IMR-90 (cell line): ENCODE data around the gene NSD2. TPM values are rescaled to one million over a fixed set of nuclear protein-coding genes. Genes with fewer than 3 reads are reported as not detected.

Source experiments
- ATAC-seq: fragments of 200-7000 bp; cut with Tn5 transposase; 2 replicates; pipeline ENCODE4 v1.9.1; 2020; ENCODE audit warnings: low read depth, mild to moderate bottlenecking, moderate library complexity
- BruUV-seq: library from RNA; stranded (reverse); fragments of 400-500 nt; replicated peaks from 2 replicates; lab custom pipeline; 2021; lab: Mats Ljungman, UMichigan
- CTCF ChIA-PET: fragments of 300-600 bp; formaldehyde crosslinking; extraction: SDS; loops from one replicate; lab custom pipeline; 2021; ENCODE audit warnings: antibody characterized with exemption; lab: Yijun Ruan, JAX
- POLR2A ChIA-PET: fragments of 300-600 bp; sonication (Branson Sonifier 250); formaldehyde crosslinking; loops from one replicate; lab custom pipeline; 2022; ENCODE audit warnings: antibody characterized with exemption; ENCODE audit not compliant: unreplicated experiment; lab: Charles Lee
- DNase-seq: peaks from one replicate; pipeline ENCODE4 v3.0.0; 2013
- H2AFZ ChIP-seq: replicated peaks from 2 replicates; pipeline ENCODE3; 2013; ENCODE audit warnings: low read length, mild to moderate bottlenecking; ENCODE audit not compliant: poor library complexity
- H2AK5ac ChIP-seq: 2 replicates; pipeline ENCODE4 v1.6.1; 2013; ENCODE audit warnings: low read depth, low read length, inconsistent platforms
- H2AK9ac ChIP-seq: replicated peaks from 2 replicates; pipeline ENCODE3; 2013; ENCODE audit warnings: mild to moderate bottlenecking, low read depth, low read length, moderate library complexity; ENCODE audit not compliant: poor library complexity
- H2BK120ac ChIP-seq: 2 replicates; pipeline ENCODE4 v1.6.1; 2013; ENCODE audit warnings: low read depth, low read length, inconsistent platforms
- H2BK15ac ChIP-seq: 3 replicates; pipeline ENCODE4 v1.6.1; 2013; ENCODE audit warnings: low read depth, low read length, inconsistent platforms
- H2BK20ac ChIP-seq: 2 replicates; pipeline ENCODE4 v1.6.1; 2013; ENCODE audit warnings: low read depth, mild to moderate bottlenecking, inconsistent platforms, low read length, moderate library complexity
- H2BK5ac ChIP-seq: 2 replicates; pipeline ENCODE4 v1.6.1; 2013; ENCODE audit warnings: mild to moderate bottlenecking, low read depth, low read length, inconsistent platforms; ENCODE audit not compliant: poor library complexity, severe bottlenecking
- H3K14ac ChIP-seq: replicated peaks from 2 replicates; pipeline ENCODE4 v1.6.1; 2013; ENCODE audit warnings: low read depth, low read length, inconsistent platforms
- H3K18ac ChIP-seq: 2 replicates; pipeline ENCODE4 v1.6.1; 2013; ENCODE audit warnings: low read depth, low read length, control low read depth
- H3K23ac ChIP-seq: 2 replicates; pipeline ENCODE4 v1.6.1; 2013; ENCODE audit warnings: low read depth, low read length, inconsistent platforms
- H3K27ac ChIP-seq: 2 replicates; pipeline ENCODE4 v1.5.1; 2013; ENCODE audit warnings: mild to moderate bottlenecking, control low read depth, low read length; ENCODE audit not compliant: insufficient read depth
- H3K27me3 ChIP-seq: 2 replicates; pipeline ENCODE4 v1.6.1; 2013; ENCODE audit warnings: low read length; ENCODE audit not compliant: control insufficient read depth, insufficient read depth
- H3K36me3 ChIP-seq: 2 replicates; pipeline ENCODE4 v1.6.1; 2013; ENCODE audit warnings: low read length, mixed read lengths; ENCODE audit not compliant: control insufficient read depth, insufficient read depth
- H3K4ac ChIP-seq: 2 replicates; pipeline ENCODE4 v1.6.1; 2013; ENCODE audit warnings: low read depth, low read length, inconsistent platforms
- H3K4me1 ChIP-seq: 2 replicates; pipeline ENCODE4 v1.6.1; 2013; ENCODE audit warnings: low read length, mixed read lengths; ENCODE audit not compliant: control insufficient read depth, insufficient read depth
- H3K4me2 ChIP-seq: 2 replicates; pipeline ENCODE4 v1.6.1; 2013; ENCODE audit warnings: low read depth, mild to moderate bottlenecking, control low read depth, low read length, moderate library complexity
- H3K4me3 ChIP-seq: 2 replicates; pipeline ENCODE4 v1.5.1; 2013; ENCODE audit warnings: low read depth, mild to moderate bottlenecking, control low read depth, low read length, moderate library complexity; ENCODE audit not compliant: insufficient read depth
- H3K56ac ChIP-seq: 2 replicates; pipeline ENCODE4 v1.6.1; 2013; ENCODE audit warnings: low read length, inconsistent platforms; ENCODE audit not compliant: insufficient read depth; ENCODE audit errors: extremely low read depth
- H3K79me1 ChIP-seq, 2 experiments: 2 replicates each; pipeline ENCODE4 v1.6.1; 2013; ENCODE audit warnings: low read length in 2 of 2, inconsistent platforms in 1 of 2, low read depth in 1 of 2
- H3K9ac ChIP-seq: 2 replicates; pipeline ENCODE4 v1.6.1; 2013; ENCODE audit warnings: low read depth, low read length, control low read depth
- H3K9me1 ChIP-seq: 2 replicates; pipeline ENCODE4 v1.6.1; 2013; ENCODE audit warnings: low read length, inconsistent platforms; ENCODE audit not compliant: insufficient read depth
- H3K9me3 ChIP-seq: 2 replicates; pipeline ENCODE4 v1.6.1; 2013; ENCODE audit warnings: low read length; ENCODE audit not compliant: control insufficient read depth, insufficient read depth
- H4K20me1 ChIP-seq: 2 replicates; pipeline ENCODE4 v1.6.1; 2013; ENCODE audit warnings: low read length, inconsistent platforms; ENCODE audit not compliant: insufficient read depth
- H4K5ac ChIP-seq: 2 replicates; pipeline ENCODE4 v1.6.1; 2013; ENCODE audit warnings: mild to moderate bottlenecking, low read depth, low read length, control low read depth
- H4K8ac ChIP-seq, 2 experiments: 2 replicates each; pipeline ENCODE4 v1.6.1; 2013; ENCODE audit warnings: low read depth in 2 of 2, low read length in 2 of 2, control low read depth in 1 of 2, inconsistent platforms in 1 of 2
- H4K91ac ChIP-seq: 2 replicates; pipeline ENCODE4 v1.6.1; 2013; ENCODE audit warnings: low read depth, low read length, inconsistent platforms; ENCODE audit not compliant: insufficient read depth
- BHLHE40 ChIP-seq: fragments of 150-350 bp; IDR thresholded peaks from 2 replicates; pipeline ENCODE4 v1.6.1; 2016; ENCODE audit warnings: mild to moderate bottlenecking, low read depth, low read length
- CEBPB ChIP-seq: IDR thresholded peaks from 2 replicates; pipeline ENCODE4 v1.6.1; 2012; ENCODE audit warnings: low read depth, low read length, improper control_type of control experiment
- CHD1 ChIP-seq: IDR thresholded peaks from 2 replicates; pipeline ENCODE4 v1.6.1; 2012; ENCODE audit warnings: low read depth, low read length, improper control_type of control experiment
- ELK1 ChIP-seq: fragments of 150-350 bp; IDR thresholded peaks from 2 replicates; pipeline ENCODE4 v1.6.1; 2016; ENCODE audit warnings: low read depth, mild to moderate bottlenecking, low read length, moderate library complexity, borderline replicate concordance
- MAFK ChIP-seq: IDR thresholded peaks from 2 replicates; pipeline ENCODE4 v1.6.1; 2012; ENCODE audit warnings: low read depth, low read length, improper control_type of control experiment
- MAZ ChIP-seq: IDR thresholded peaks from 2 replicates; pipeline ENCODE4 v1.6.1; 2012; ENCODE audit warnings: low read depth, mild to moderate bottlenecking, low read length, improper control_type of control experiment, moderate library complexity, borderline replicate concordance
- MXI1 ChIP-seq: IDR thresholded peaks from 2 replicates; pipeline ENCODE4 v1.6.1; 2012; ENCODE audit warnings: low read depth, mild to moderate bottlenecking, low read length, moderate library complexity, borderline replicate concordance
- POLR2A ChIP-seq: IDR thresholded peaks from 2 replicates; pipeline ENCODE4 v1.6.1; 2012; ENCODE audit warnings: mild to moderate bottlenecking, low read depth, low read length
- RAD21 ChIP-seq: IDR thresholded peaks from 2 replicates; pipeline ENCODE4 v1.6.1; 2012; ENCODE audit warnings: low read length, improper control_type of control experiment
- USF2 ChIP-seq: fragments of 150-350 bp; IDR thresholded peaks from 2 replicates; pipeline ENCODE4 v1.6.1; 2017; ENCODE audit warnings: mild to moderate bottlenecking, antibody characterized with exemption, low read length, low read depth
- WGBS, 2 experiments: methylation state at CpG; one replicate each; pipeline versions ENCODE4 v1.1.5 to v1.1.7; 2013; ENCODE audit warnings: missing lambda C conversion rate in 2 of 2; ENCODE audit not compliant: insufficient read length in 1 of 2; ENCODE audit errors: extremely low coverage in 2 of 2; 5-methylcytosine and 5-hydroxymethylcytosine counted together
- dilution Hi-C: fragments of 300-500 bp; cut with HindIII; formaldehyde crosslinking; loops from one replicate; pipeline ENCODE4 v1.14.3; 2018; ENCODE audit warnings: low sequenced_read_pairs; ENCODE audit not compliant: unreplicated experiment
- in situ Hi-C: fragments of 300-500 bp; cut with MboI; formaldehyde crosslinking; loops from 3 replicates; pipeline ENCODE4 v1.14.3; 2019; ENCODE audit warnings: low sequenced_read_pairs, inconsistent platforms, mixed read lengths
- intact Hi-C: fragments of 100-400 bp; cut with micrococcal nuclease; formaldehyde crosslinking; loops from 2 replicates; pipeline ENCODE4 v1.10.0; 2022
- polyA plus RNA-seq, 3 experiments: library from polyadenylated mRNA; depleted of rRNA; stranded (reverse); fragments of >200 nt; gene quantifications; 2 replicates each; pipeline ENCODE4 v1.2.3, GENCODE V29; 2012; ENCODE audit warnings: low replicate concordance in 1 of 3
- total RNA-seq: library from RNA; depleted of rRNA; stranded (reverse); fragments of >200 nt; gene quantifications from 2 replicates; pipeline ENCODE4 v1.2.3, GENCODE V29; 2012

The NSD2 gene
- total and polyA plus RNA-seq, 2 of the 4 experiments (the other 2 are of a cell fraction), result 35.9 to 68.1 TPM

- TSS peak; percentile 91 for BruUV-seq
- CTCF ChIA-PET, result no interaction called here
- dilution Hi-C loops, result no loop called here
These were observed 29.4 kb downstream of the NSD2 start for GRCh38 chr4:1900624-1901023.

More at GRCh38 chr4:1900624-1901023, 29.4 kb downstream of the NSD2 start:
- H3K4me2 ChIP-seq, result no peak overlapping the region
- ATAC-seq, result no peak
- no peaks in the 10 kb centered on the region for H3K9me3 ChIP-seq
- H3K27me3 ChIP-seq, result no peaks in the 10 kb centered on the region
- no peak overlapping the region for H3K27ac ChIP-seq
- H2BK5ac ChIP-seq, result no peak overlapping the region
- no peak for DNase-seq
- H4K8ac ChIP-seq, result no peak overlapping the region
- H3K9ac ChIP-seq, result no peak overlapping the region
- H2BK20ac ChIP-seq, result no peak overlapping the region
- in situ Hi-C loops (loop anchor here (5.0 kb wide), 1 partner anchor 158 kb away; no protein-coding TSS in a partner anchor), intact Hi-C loops (no loop called here)
- H3K36me3 ChIP-seq, result peaks cover 13% of the 10 kb centered on the region
- WGBS, 2 experiments, result 84% methylated on average over 7 of the region's 16 CpGs; no CpG with 5 or more reads in 1 of the 2 experiments
- H3K79me1 ChIP-seq, result peaks cover 35 to 64% of the 10 kb centered on the region in 2 experiments
- H4K5ac ChIP-seq, result no peak overlapping the region
- peaks cover 68% of the 10 kb centered on the region for H4K20me1 ChIP-seq
- no peak overlapping the region for H3K14ac ChIP-seq
- TF ChIP-seq CHD1 (no peak), USF2 (no peak), MAFK (no peak), POLR2A (no peak), ELK1 (no peak), RAD21 (no peak), BHLHE40 (no peak), MAZ (no peak), MXI1 (no peak), CEBPB (no peak)
- no peak overlapping the region for H4K91ac ChIP-seq
- no peak overlapping the region for H3K18ac ChIP-seq
- no peak overlapping the region for H2AK5ac ChIP-seq
- H2AK9ac ChIP-seq, result no peak overlapping the region
- peaks cover 2% of the 10 kb centered on the region; the same call in 1 of the 2 replicates for H3K4me1 ChIP-seq
- H2AFZ ChIP-seq, result no peak overlapping the region
- no peak overlapping the region; the same call in 1 of the 2 replicates for H3K56ac ChIP-seq
- H3K4me3 ChIP-seq, result no peak overlapping the region
- H2BK120ac ChIP-seq, result no peak overlapping the region
- POLR2A ChIA-PET, result interaction anchor here (0.6 kb wide), 1 partner anchor 88 kb away, joined by 3 read pairs; no protein-coding TSS in a partner anchor
- H3K4ac ChIP-seq, result no peak overlapping the region
- H2BK15ac ChIP-seq, result no peak overlapping the region
- H3K9me1 ChIP-seq, result peaks cover 3% of the 10 kb centered on the region
- H3K23ac ChIP-seq, result no peak overlapping the region
